ENCODE results near the gene THBD.

THBD gene

GRCh38 chr20:23084282-23084844 is 34.9 kb upstream of the THBD start:
- no peak for DNase-seq

GRCh38 chr20:23083553-23084220 is 34.2 kb upstream of the THBD start:
- DNase-seq: no peak

- no peak for DNase-seq
These were observed 33.5 kb upstream of the THBD start for GRCh38 chr20:23082846-23083552.

GRCh38 chr20:23081263-23081819 is 31.9 kb upstream of the THBD start:
- no peak for DNase-seq

DNA sequence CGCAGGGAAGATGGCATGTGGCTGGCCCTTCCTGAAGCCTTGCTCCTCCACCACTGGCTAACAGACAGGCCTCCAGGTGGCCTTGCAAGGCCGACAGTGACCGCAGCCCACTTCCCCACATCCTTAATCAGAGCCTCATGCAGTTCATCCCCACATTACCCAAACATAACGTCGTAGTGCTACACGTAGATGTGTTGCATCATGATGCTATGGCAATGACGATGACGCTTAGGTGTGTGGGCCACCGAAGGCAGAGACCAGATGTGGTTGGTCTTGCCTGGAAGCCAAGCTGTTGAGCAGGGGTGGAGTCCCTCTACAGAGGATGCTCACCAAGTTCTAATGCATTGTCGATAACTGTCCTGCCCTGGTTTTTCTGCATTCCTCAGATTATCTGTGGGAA is 31.0 kb upstream of the THBD start:
- no peak for DNase-seq

GRCh38 chr20:23079926-23080325 is 30.5 kb upstream of the THBD start:
- no peak for DNase-seq

DNA sequence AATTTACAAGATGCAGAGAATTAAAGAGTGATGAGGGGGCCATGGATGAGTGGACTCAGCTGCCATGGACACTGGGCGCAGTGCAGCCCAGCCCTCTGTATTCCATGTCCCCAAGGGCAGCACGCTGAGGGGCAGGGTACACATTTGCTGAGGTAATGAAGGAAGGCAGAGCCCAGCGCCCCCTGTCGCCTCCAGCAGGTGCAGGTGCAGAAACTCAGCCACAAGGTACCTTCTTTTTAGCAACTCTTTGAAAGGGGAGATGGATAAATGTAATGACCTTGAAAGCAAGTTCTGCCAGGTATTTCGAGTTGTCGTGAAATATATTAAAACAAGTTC is 29.5 kb upstream of the THBD start:
- DNase-seq: no peak

DNA sequence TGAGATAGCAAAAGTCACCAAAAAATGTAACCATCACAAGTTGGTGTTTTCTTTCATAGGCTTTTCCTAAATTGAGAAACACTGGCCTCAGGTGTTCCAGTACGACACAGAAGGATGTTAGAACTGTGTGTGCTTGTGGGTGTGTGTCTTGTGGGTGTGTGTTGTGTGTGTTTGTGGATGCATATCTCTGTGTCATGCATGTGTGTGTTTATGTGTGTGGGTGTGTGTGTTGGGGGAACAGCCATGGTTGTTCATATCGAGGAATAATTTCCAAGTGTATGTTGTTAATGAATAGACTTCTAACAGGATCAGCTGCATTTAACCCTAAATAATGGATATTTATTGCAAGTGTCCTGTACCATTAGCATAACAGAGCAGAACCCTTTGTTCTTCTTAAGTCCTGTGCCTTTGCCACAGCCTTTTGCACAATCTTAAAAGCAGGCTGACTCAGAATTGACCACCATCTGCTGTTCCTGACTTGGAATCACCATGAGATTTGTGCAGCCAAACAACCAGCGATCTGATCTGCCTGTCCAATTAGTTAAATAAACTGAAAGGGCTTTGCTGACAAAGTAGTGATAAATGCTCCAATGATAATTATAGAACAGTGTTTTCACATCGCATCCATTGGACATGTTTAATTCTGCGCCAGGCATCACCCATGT is 29.0 kb upstream of the THBD start:
- no peak for DNase-seq

- DNase-seq: no peak
These were observed 27.8 kb upstream of the THBD start for GRCh38 chr20:23077277-23077676.

DNA sequence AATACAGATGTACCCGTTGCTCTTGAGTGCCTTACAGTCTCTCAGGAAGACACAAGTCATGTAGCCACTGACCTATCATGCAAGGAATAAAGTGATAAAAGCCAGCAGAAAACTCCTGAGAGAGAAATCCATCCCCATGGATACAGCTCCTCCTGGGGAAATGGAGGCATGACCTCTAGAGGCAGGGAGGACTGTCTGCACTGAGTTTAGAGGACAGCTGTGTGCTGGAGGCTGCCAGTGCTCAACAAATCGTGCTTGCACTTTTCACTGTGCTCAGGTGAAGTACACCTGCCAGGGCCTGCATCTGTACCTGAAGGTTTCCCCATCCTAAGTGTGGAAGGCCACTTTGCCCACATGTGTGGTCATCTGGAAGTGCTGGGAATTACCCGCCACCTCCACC is 24.6 kb upstream of the THBD start:
- no peak for DNase-seq

DNA sequence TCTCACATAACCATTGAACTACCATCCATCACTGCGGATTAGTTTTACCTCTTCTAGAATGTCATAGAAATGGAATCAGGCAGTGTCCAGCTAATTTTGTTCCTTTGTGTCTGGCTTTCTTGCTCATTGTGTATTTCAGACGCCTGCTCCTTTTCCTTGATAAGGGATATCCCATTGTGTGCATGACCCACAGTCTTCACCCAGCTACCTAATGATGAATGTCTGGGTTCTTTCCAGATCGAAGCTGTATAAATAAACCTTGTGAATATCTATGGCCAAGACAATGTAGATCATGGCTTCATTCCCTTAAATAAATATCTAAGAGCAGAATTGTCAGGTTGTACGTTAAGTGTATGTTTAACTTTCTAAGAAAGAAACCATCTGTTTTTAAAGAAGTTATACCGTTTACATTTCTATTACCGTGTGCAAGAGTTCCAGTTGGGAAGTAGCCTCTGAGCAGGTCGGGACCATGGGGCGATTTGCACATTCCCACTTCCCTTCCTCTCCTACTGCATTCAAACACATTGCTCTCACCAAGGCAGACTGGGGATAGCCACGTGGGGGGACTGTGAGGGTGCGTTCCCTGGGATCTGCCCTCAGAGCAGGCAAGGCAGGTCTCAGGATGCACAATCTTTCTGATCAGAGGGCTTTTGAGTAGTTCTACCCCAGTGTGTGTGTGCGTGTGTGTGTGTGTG is 23.6 kb upstream of the THBD start:
- DNase-seq: no peak

- no peak for DNase-seq
These were observed 22.5 kb upstream of the THBD start for GRCh38 chr20:23071996-23072395.

DNA sequence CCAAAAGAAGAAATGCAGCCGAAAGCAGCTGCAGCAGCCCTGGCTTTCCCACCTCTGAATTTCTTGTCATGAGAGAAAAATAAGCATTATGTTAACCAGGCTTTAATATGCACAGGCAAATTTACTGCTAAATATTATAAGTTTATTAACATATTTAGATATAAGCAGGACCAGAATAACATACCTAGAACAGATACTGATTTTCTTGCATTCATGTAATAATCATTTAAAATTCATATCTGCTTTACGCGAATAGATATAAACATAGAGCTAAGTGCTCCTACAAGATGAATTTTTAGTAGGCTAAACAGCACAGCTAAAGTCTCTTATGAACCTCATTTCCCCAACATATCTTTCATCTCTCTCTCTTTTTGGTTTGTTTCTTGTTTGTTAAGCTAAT is 21.9 kb upstream of the THBD start:
- DNase-seq: no peak

DNA sequence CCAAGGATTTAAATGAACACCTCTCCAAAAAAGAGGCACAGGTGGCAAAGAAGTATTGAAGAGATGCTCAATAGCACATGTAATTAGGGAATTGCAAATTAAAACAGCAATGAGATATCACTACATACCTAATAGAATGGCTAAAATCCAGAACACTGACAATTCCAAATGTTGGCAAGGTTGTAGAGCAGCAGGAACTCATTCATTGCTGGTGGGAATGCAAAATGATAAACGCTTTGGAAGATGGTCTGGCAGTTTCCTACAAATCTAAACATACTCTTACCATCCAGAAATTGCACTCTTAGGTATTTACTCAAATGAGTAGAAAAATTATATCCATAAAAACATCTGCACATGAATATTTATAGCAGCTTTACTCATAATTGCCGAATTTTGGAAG is 19.6 kb upstream of the THBD start:
- DNase-seq: no peak

DNA sequence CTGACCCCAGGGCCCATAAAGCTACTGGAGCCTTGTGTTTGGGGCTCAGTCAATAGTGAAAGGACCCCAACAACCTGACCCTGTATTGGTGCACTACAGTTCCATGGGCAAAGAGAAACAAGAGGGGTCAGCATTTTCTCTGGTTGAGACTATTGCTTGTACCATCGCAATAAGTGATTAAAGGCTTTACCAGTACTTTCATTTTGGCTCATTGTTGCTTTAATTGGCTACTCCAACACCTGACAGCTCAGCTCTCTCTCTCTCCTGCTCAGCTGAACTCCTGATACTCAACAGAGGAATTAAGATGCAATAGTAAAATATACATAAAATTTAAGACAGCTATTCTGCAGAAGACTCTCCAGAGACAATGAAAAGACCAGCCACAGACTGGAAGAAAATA is 18.8 kb upstream of the THBD start:
- DNase-seq: no peak

DNA sequence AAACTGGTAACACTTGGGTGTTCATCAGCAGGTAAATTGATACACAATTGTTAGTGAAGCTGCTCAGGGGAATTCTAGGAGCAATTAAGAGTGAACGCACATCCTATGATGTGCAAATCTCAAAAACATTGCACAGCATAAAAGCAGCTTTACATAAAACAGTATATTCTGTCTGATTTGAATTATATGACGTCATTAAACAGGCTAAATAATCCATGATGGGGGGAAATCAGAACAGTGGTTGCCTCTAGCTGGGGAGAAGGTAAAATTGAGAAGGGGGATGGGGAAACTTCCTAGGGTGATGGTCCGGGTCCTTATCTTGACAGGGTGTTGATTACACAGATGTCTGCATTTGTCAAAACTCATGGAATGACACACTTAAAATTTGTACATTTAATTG is 17.3 kb upstream of the THBD start:
- DNase-seq: no peak

DNA sequence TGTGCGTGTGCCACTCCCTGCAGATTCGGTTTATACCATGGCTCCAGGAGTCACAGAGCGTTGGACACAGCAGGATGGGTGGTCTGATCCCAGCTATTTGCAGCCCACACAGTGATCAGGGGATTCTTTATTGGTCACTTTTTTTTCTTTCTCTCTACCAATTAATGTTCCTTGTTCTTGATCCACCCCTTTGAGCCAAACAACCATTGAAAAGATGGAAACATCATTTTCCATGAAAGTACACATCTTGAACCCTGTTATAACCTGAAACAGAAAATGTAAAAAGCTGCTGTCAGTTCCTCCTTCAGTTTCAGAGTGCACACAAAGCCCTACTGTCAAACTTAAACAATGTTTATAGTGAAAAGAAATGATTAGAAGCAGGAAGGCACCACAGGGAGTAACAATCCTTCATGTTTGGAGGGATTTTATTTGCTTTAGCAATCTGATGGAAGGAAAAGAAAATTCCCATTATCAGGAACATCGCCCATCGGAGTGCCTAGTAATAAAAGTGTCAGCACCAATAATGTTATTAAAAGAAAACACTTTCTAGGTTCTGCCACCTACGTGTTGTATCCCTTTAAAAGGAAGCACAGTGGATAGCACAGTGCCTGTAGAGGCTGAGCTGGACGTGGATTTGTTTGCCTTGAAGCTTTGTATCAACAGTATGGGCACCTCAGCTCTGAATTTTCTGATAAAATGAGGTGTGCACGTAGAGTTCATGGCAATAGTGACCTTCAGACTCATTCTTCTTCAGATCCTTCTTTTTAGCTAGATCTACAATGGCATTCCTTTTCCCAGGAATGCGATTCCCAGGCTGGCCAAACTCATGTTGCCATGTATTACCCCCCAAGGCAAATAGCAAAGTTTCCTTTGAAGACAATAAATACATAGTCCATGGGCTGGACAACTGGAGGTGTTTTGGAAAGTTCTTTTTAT is 16.1 kb upstream of the THBD start:
- DNase-seq: no peak

DNA sequence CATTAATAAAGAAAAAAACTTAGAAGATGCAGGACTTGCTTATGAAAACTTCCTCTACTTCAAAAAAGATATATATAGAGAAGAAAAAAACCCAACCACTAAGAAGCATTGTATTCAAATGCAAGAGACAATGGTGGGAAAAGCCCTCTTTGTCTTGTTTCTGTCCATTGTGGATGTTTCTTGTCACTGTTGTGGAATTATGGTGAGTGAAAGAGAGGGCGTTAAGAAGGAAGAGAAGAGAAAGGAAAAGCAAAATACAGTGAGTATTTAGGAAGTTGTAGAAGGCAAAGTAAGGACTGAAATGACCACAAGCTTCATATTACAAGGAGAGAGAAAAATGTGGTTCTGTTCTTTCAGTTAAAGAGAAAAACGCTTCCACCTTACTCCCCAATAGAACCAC is 14.1 kb upstream of the THBD start:
- no peak for DNase-seq

DNA sequence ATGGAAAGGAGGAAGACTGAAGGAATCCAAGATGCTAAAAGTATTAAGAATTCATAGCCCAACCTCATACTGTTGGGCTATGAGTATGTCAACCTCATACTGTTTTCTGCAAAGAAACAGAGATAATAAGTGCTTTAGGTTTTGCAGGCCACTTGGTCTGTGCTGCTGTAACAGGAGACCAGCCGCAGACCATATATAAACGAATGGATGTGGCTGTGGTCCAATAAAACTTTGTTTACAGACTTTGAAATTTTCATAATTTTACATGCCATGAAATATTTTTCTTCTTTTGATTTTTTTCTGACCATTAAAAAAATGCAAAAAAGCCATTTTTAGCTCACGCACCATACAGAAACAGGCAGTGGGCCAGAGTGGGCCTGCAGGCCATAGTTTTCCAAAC is 13.7 kb upstream of the THBD start:
- no peak for DNase-seq

DNA sequence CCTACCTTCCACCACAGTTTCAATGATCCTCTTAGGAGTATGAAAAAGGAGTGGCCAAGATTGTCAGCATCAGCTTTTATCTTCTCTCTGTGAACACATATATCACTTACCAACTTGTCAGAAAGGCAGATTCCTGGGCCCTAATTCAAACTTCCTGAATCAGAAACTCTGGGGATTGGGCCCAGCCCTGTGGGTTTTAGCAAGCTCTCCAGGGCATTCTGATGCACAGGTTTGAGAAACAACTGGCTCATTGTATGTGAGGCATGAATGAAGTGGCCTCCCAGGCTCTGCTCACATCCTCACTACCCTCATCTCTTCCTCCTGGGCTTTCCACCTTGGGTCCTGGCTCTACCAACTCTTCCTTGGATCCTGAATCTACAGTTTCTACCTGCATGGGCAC is 13.2 kb upstream of the THBD start:
- no peak for DNase-seq

- DNase-seq: no peak
These were observed 12.5 kb upstream of the THBD start for GRCh38 chr20:23061734-23062561.

Data from activated effector memory CD4-positive, alpha-beta T cell treated with Interleukin-2 at 50 U/mL for 16 hours (primary cell).